ENCODE data around the gene INPP5A. TPM values are rescaled to one million over a fixed set of nuclear protein-coding genes. Genes with fewer than 3 reads are reported as not detected.

INPP5A gene
- total RNA-seq, 1 experiment from 2014 or later = 22.6 TPM

GRCh38 chr10:132725202-132725601 lies 187.6 kb downstream of the INPP5A start:
- Histone ChIP-seq H3K79me2 (ENCODE audit: low read length) (no peaks in the 10 kb centered on the region), H3K4me1 (ENCODE audit: insufficient read depth, low read length) (no peaks in the 10 kb centered on the region), H3K9me3 (ENCODE audit: low read length) (no peaks in the 10 kb centered on the region), H4K20me1 (ENCODE audit: low read length) (no peaks in the 10 kb centered on the region), H3K27ac (ENCODE audit: low read length) (no peak overlapping the region), H3K4me2 (ENCODE audit: low read length) (no peak overlapping the region), H3F3A (ENCODE audit: low read length, unreplicated experiment) (no peaks in the 10 kb centered on the region), H2AFZ (ENCODE audit: low read length) (no peak overlapping the region), H3K9me2 (replicated peaks; ENCODE audit: low read length) (no peaks in the 10 kb centered on the region), H3K4me3 (ENCODE audit: low read length) (no peak overlapping the region), H3K9ac (ENCODE audit: low read length) (no peak overlapping the region), H3K27me3 (ENCODE audit: low read length) (no peaks in the 10 kb centered on the region), H3K36me3 (ENCODE audit: low read depth, low read length) (no peaks in the 10 kb centered on the region)
- CTCF ChIA-PET = no interaction called here
- intact Hi-C loops (cut with micrococcal nuclease) = no loop called here
- DNase-seq (no peak), ATAC-seq (no peak)
- POLR2A ChIA-PET (ENCODE audit: unreplicated experiment) = no interaction called here
- TF ChIP-seq EZH2phosphoT487 (IDR thresholded peaks at IDR 0.05; ENCODE audit: borderline replicate concordance, low read length) (no peak), EZH2 (IDR thresholded peaks at IDR 0.05; ENCODE audit: low read length, unreplicated experiment) (no peak)
- TF ChIP-seq, protein P1, sequence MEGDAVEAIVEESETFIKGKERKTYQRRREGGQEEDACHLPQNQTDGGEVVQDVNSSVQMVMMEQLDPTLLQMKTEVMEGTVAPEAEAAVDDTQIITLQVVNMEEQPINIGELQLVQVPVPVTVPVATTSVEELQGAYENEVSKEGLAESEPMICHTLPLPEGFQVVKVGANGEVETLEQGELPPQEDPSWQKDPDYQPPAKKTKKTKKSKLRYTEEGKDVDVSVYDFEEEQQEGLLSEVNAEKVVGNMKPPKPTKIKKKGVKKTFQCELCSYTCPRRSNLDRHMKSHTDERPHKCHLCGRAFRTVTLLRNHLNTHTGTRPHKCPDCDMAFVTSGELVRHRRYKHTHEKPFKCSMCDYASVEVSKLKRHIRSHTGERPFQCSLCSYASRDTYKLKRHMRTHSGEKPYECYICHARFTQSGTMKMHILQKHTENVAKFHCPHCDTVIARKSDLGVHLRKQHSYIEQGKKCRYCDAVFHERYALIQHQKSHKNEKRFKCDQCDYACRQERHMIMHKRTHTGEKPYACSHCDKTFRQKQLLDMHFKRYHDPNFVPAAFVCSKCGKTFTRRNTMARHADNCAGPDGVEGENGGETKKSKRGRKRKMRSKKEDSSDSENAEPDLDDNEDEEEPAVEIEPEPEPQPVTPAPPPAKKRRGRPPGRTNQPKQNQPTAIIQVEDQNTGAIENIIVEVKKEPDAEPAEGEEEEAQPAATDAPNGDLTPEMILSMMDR (conservative IDR thresholded peaks at IDR 0.05; ENCODE audit: low read depth, low read length) = no peak
- BruUV-seq (replicated peaks) = no TSS peak

GRCh38 chr10:132726194-132726593 lies 188.6 kb downstream of the INPP5A start:
- H3K79me2 ChIP-seq (ENCODE audit: low read length) = no peaks in the 10 kb centered on the region
- no peaks in the 10 kb centered on the region for H3K9me3 ChIP-seq (ENCODE audit: low read length)
- H3K9me2 ChIP-seq (replicated peaks; ENCODE audit: low read length) = no peaks in the 10 kb centered on the region
- intact Hi-C loops (cut with micrococcal nuclease) = no loop called here
- no peaks in the 10 kb centered on the region for H3F3A ChIP-seq (ENCODE audit: low read length, unreplicated experiment)
- no peak overlapping the region for H3K4me3 ChIP-seq (ENCODE audit: low read length)
- no peaks in the 10 kb centered on the region for H3K36me3 ChIP-seq (ENCODE audit: low read depth, low read length)
- CTCF ChIA-PET = no interaction called here
- no peaks in the 10 kb centered on the region for H3K27me3 ChIP-seq (ENCODE audit: low read length)
- BruUV-seq (replicated peaks) = no TSS peak
- no peak overlapping the region for H3K9ac ChIP-seq (ENCODE audit: low read length)
- H3K4me1 ChIP-seq (ENCODE audit: insufficient read depth, low read length) = no peaks in the 10 kb centered on the region
- no peak overlapping the region for H3K27ac ChIP-seq (ENCODE audit: low read length)
- DNase-seq = no peak
- H2AFZ ChIP-seq (ENCODE audit: low read length) = no peak overlapping the region
- ATAC-seq = no peak
- no peak overlapping the region for H3K4me2 ChIP-seq (ENCODE audit: low read length)
- TF ChIP-seq EZH2 (IDR thresholded peaks at IDR 0.05; ENCODE audit: low read length, unreplicated experiment) (no peak), EZH2phosphoT487 (IDR thresholded peaks at IDR 0.05; ENCODE audit: borderline replicate concordance, low read length) (no peak)
- TF ChIP-seq, protein P1 (conservative IDR thresholded peaks at IDR 0.05; ENCODE audit: low read depth, low read length) = no peak
- POLR2A ChIA-PET (ENCODE audit: unreplicated experiment) = no interaction called here
- no peaks in the 10 kb centered on the region for H4K20me1 ChIP-seq (ENCODE audit: low read length)

- H3K9ac ChIP-seq (ENCODE audit: low read length) = no peak overlapping the region
- H3K79me2 ChIP-seq (ENCODE audit: low read length) = no peaks in the 10 kb centered on the region
- H4K20me1 ChIP-seq (ENCODE audit: low read length) = no peaks in the 10 kb centered on the region
- H3K27ac ChIP-seq (ENCODE audit: low read length) = no peak overlapping the region
- H3K27me3 ChIP-seq (ENCODE audit: low read length) = no peaks in the 10 kb centered on the region
- H3K9me3 ChIP-seq (ENCODE audit: low read length) = no peaks in the 10 kb centered on the region
- H3K4me3 ChIP-seq (ENCODE audit: low read length) = no peak overlapping the region
- no peaks in the 10 kb centered on the region for H3K36me3 ChIP-seq (ENCODE audit: low read depth, low read length)
- H3K4me1 ChIP-seq (ENCODE audit: insufficient read depth, low read length) = no peaks in the 10 kb centered on the region
- BruUV-seq (replicated peaks) = no TSS peak
- no peak overlapping the region for H2AFZ ChIP-seq (ENCODE audit: low read length)
- no peak overlapping the region for H3K4me2 ChIP-seq (ENCODE audit: low read length)
- CTCF ChIA-PET = no interaction called here
- DNase-seq = no peak
- no peak for TF ChIP-seq EZH2phosphoT487 (IDR thresholded peaks at IDR 0.05; ENCODE audit: borderline replicate concordance, low read length)
- TF ChIP-seq EZH2 (IDR thresholded peaks at IDR 0.05; ENCODE audit: low read length, unreplicated experiment) = no peak
- TF ChIP-seq, protein P1 (conservative IDR thresholded peaks at IDR 0.05; ENCODE audit: low read depth, low read length) = no peak
- no peaks in the 10 kb centered on the region for H3K9me2 ChIP-seq (replicated peaks; ENCODE audit: low read length)
- no peaks in the 10 kb centered on the region for H3F3A ChIP-seq (ENCODE audit: low read length, unreplicated experiment)
- intact Hi-C loops (cut with micrococcal nuclease) = no loop called here
- POLR2A ChIA-PET (ENCODE audit: unreplicated experiment) = no interaction called here
- no peak for ATAC-seq
Measured at GRCh38 chr10:132726951-132727350, 189.4 kb downstream of the INPP5A start.

Data from PC-3 (cell line).